GF-D8 (cell line): ENCODE data around the gene PMEL.
A peak's percentile ranks its signal among the peaks of the same experiment; 100 is the strongest.
"Not testable (repeated sequence)": the region's sequence is repeated elsewhere in the genome, so short reads cannot be mapped to it uniquely, and the experiment has no call there.

Experiments used
- DNase-seq: peaks from one replicate; lab custom pipeline; 2025; lab: John Stamatoyannopoulos, UW

PMEL gene

DNA sequence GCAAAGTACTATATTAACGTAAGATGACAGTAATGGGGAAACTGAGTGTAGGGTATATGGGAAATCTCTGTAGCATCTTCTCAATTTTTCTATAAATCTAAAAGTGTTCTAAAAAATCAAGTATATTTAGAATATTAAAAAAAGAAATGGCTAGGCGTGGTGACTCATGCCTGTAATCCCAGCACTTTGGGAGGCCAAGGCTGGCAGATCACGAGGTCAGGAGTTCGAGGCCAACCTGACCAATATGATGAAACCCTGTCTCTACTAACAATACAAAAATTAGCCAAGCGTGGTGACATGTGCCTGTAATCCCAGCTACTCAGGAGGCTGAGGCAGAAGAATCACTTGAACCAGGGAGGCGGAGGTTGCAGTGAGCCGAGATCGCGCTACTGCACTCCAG, 42.2 kb downstream of the PMEL start:
- not testable (repeated sequence) for DNase-seq

- no peak for DNase-seq
Measured at GRCh38 chr12:55922126-55922525, 43.7 kb downstream of the PMEL start.

- not testable (repeated sequence) for DNase-seq
Measured at GRCh38 chr12:55919032-55919431, 46.8 kb downstream of the PMEL start.

DNA sequence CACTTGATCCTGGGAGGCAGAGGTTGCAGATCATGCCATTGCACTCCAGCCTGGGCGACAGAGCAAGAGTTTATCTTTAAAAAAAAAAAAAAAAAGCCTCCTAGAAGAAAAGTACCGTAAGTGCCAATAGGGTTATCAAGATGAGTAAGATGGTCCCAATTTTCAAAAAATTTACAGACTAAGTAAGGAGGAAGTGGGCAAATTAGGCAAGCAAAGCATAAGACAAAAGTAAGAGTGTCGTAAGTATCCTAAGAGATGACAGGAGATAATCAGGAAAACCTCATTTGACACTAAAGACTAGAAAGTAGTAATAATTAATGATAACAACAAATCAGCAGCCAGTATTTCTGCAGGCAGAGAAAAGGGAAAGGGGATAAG, 50.4 kb downstream of the PMEL start:
- peak; percentile 71 for DNase-seq

DNA sequence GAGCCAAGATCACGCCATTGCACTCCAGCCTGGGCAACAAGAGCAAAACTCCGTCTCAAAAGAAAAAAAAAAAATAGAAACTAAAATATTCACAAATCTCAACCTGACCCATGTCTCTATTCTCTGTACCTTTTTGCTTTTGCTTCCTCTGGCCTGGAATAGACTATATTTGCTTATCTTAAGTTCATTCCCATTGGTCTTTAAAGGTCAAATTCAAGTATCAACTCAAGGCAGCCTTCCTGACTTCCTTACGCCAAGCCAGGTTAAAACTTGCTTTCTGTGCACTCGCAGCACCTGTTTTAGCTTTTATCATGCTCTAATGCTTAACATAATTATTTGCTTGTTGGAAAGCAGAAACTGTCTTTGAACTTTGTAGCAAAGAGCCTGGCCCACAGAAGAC, 52.9 kb downstream of the PMEL start:
- DNase-seq, result no peak

DNA sequence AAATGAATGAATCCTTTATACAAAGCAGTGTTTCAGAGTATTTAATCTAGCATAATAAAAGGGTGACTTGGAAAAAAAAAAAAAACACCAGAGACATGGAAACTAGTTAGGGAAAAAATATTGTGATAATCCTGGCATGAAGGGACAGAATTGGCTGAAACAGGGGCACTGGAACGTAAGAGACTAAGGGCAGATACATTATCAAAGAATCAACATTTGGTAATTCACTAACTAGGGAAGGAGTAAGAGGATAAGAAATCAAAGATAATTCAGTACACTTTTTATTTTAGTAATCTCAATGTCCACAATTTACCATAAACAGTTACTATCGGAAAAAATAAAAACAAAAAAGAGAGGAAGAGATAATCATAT, 56.3 kb downstream of the PMEL start:
- no peak for DNase-seq

DNA sequence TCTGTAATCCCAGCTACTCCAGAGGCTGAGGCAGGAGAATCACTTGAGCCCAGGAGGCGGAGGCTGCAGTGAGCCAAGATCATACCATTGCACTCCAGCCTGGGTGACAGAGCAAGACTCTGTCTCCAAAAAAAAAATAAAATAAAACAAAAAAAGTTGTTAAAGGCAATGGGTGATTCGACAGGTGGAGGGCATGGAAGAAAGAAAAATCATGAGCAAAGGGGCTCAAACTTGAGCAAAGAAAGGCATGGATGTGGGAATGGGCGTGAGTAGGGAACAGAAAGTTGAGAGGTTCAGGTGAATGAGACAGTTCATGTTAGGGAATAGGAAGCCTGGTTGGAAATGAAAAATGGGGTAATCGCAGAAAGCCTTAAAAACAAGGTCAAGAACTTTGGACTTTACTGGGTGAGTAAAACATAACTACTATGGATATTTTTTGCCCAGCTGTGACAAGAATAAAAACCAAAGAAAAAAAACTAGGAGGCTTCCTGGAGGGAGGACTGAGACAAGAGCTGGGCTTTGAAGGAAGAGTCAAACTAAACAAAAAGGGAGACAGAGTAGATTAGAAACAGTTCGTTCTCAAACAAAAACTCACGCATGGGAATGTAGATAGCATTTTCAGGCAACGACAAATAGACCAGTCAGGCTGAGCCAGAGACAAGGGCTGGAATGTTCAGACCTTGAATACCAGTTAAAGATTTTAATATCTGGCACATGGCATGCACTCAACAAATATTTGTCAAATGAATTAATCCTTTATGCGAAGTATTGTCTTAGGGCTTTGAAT, 56.9 kb downstream of the PMEL start:
- no peak for DNase-seq

- no peak for DNase-seq
Measured at GRCh38 chr12:55906056-55906455, 59.8 kb downstream of the PMEL start.
